GM12878 (cell line): Measurements from ENCODE around the gene DCTPP1. TPM values are rescaled to one million over a fixed set of nuclear protein-coding genes. Genes with fewer than 3 reads are reported as not detected.
A peak's percentile ranks its signal among the peaks of the same experiment; 100 is the strongest.

Experiments used
- ATF7 ChIP-seq: fragments of 450-650 bp; IDR thresholded peaks from 2 replicates; pipeline ENCODE4 v1.6.1; 2016; ENCODE audit warnings: low read depth, mild to moderate bottlenecking
- BMI1 ChIP-seq: fragments of 450-650 bp; IDR thresholded peaks from 2 replicates; pipeline ENCODE4 v1.6.1; 2016; ENCODE audit warnings: mild to moderate bottlenecking, moderate library complexity, borderline replicate concordance
- DPF2 ChIP-seq: fragments of 450-650 bp; IDR thresholded peaks from 2 replicates; pipeline ENCODE4 v1.6.1; 2017; ENCODE audit warnings: mild to moderate bottlenecking
- E2F8 ChIP-seq: fragments of 450-650 bp; IDR thresholded peaks from 2 replicates; pipeline ENCODE4 v1.6.1; 2018; ENCODE audit warnings: mild to moderate bottlenecking, low read depth, moderate library complexity; ENCODE audit not compliant: partially characterized antibody
- EED ChIP-seq: sonication (generic); IDR thresholded peaks from 2 replicates; pipeline ENCODE4 v1.6.1; 2016; ENCODE audit warnings: antibody characterized with exemption, low read depth
- FOS ChIP-seq: IDR thresholded peaks from 3 replicates; pipeline ENCODE4 v1.6.1; 2011; ENCODE audit warnings: borderline replicate concordance; ENCODE audit not compliant: insufficient read length; ENCODE audit errors: extremely low read depth
- GATAD2B ChIP-seq: fragments of 450-650 bp; conservative IDR thresholded peaks from 2 replicates; pipeline ENCODE4 v1.6.1; 2017; ENCODE audit warnings: low read depth, mild to moderate bottlenecking, moderate library complexity
- HCFC1 ChIP-seq: fragments of 150-350 bp; IDR thresholded peaks from 2 replicates; pipeline ENCODE4 v1.6.1; 2014; ENCODE audit warnings: low read length
- MEF2A ChIP-seq: IDR thresholded peaks from 2 replicates; pipeline ENCODE4 v1.6.1; 2011; ENCODE audit warnings: low read depth, mild to moderate bottlenecking, low read length, moderate library complexity; ENCODE audit not compliant: insufficient read depth
- NFIC ChIP-seq: IDR thresholded peaks from 2 replicates; pipeline ENCODE4 v1.6.1; 2012; ENCODE audit warnings: low read depth, mild to moderate bottlenecking, inconsistent platforms, low read length, moderate library complexity
- POLR2A ChIP-seq: IDR thresholded peaks from 2 replicates; pipeline ENCODE4 v1.6.1; 2011; ENCODE audit warnings: low read depth, mild to moderate bottlenecking, low read length
- POU2F2 ChIP-seq: IDR thresholded peaks from 3 replicates; pipeline ENCODE4 v1.6.1; 2011; ENCODE audit warnings: low read depth, mild to moderate bottlenecking, low read length, borderline replicate concordance
- RAD51 ChIP-seq: fragments of 450-650 bp; IDR thresholded peaks from 2 replicates; pipeline ENCODE4 v1.6.1; 2016; ENCODE audit warnings: moderate library complexity, mild to moderate bottlenecking, inconsistent platforms
- RB1 ChIP-seq: fragments of 450-650 bp; formaldehyde crosslinking; IDR thresholded peaks from 2 replicates; pipeline ENCODE4 v1.6.1; 2017; ENCODE audit warnings: mild to moderate bottlenecking, borderline replicate concordance
- RELA ChIP-seq: fragments of 450-650 bp; IDR thresholded peaks from 2 replicates; pipeline ENCODE4 v1.8.0; 2014; ENCODE audit warnings: borderline replicate concordance; ENCODE audit not compliant: partially characterized antibody
- RUNX3 ChIP-seq: IDR thresholded peaks from 2 replicates; pipeline ENCODE4 v1.6.1; 2012; ENCODE audit warnings: low read length, inconsistent platforms
- SP1 ChIP-seq: IDR thresholded peaks from one replicate; pipeline ENCODE4 v1.6.1; 2011; ENCODE audit warnings: low read depth, low read length
- STAT3 ChIP-seq: IDR thresholded peaks from 2 replicates; pipeline ENCODE4 v1.6.1; 2011; ENCODE audit warnings: low read depth, low read length, improper control_type of control experiment
- SUPT20H ChIP-seq: IDR thresholded peaks from 2 replicates; pipeline ENCODE4 v1.6.1; 2011; ENCODE audit warnings: low read depth, mild to moderate bottlenecking, low read length, moderate library complexity, borderline replicate concordance; ENCODE audit not compliant: control insufficient read depth
- TARDBP ChIP-seq: IDR thresholded peaks from 2 replicates; pipeline ENCODE4 v1.6.1; 2016; ENCODE audit warnings: borderline replicate concordance
- TCF12 ChIP-seq: IDR thresholded peaks from 2 replicates; pipeline ENCODE4 v1.6.1; 2011; ENCODE audit warnings: low read depth, mild to moderate bottlenecking, low read length
- USF1 ChIP-seq: IDR thresholded peaks from 2 replicates; pipeline ENCODE4 v1.6.1; 2011; ENCODE audit warnings: borderline replicate concordance, low read depth, mild to moderate bottlenecking, moderate library complexity, mixed read lengths, low read length; ENCODE audit not compliant: insufficient read depth; ENCODE audit errors: extremely low read length
- ZNF24 ChIP-seq: fragments of 450-650 bp; IDR thresholded peaks from 2 replicates; pipeline ENCODE4 v1.6.1; 2017; ENCODE audit warnings: antibody characterized with exemption, mild to moderate bottlenecking
- ZNF592 ChIP-seq: fragments of 450-650 bp; IDR thresholded peaks from 2 replicates; pipeline ENCODE4 v1.6.1; 2017; ENCODE audit warnings: mild to moderate bottlenecking, moderate library complexity
- ZZZ3 ChIP-seq: IDR thresholded peaks from 2 replicates; pipeline ENCODE4 v1.6.1; 2011; ENCODE audit warnings: low read depth; ENCODE audit not compliant: control insufficient read depth, insufficient read length
- polyA plus RNA-seq, 11 experiments: library from polyadenylated mRNA; depleted of rRNA in 4 of 11; unstranded in 6 of 11; stranded (reverse) in 5 of 11; fragments of >200 nt; fragmentation: Nextera tagmentation in 4 of 11; fragmentation: Illumina TruSeq in 1 of 11; extraction: Ambion mirVana in 4 of 11; extraction: Trizol in 1 of 11; gene quantifications; 1 replicate in 1 of 11; 2 replicates in 10 of 11; pipeline versions ENCODE4 v1.2.1 to v1.2.3, GENCODE V29; 2011 to 2016; ENCODE audit warnings: inconsistent platforms in 2 of 11, missing spikeins in 2 of 11, low read depth in 1 of 11
- total RNA-seq, 4 experiments: library from RNA; depleted of rRNA in 3 of 4; stranded (reverse); fragments of >200 nt in 3 of 4; fragmentation: Illumina TruSeq in 1 of 4; extraction: Trizol in 1 of 4; gene quantifications; 2 replicates each; pipeline versions ENCODE4 v1.2.1 to v1.2.3, GENCODE V29; 2013 to 2021

Gene DCTPP1
- total and polyA plus RNA-seq, 10 of the 15 experiments (the other 5 are each of a cell fraction or from before 2014, with no cell fraction given) = 72.1 to 266 (median 157) TPM

- no peak for TF ChIP-seq ZNF592
- no peak for TF ChIP-seq RAD51
- no peak for TF ChIP-seq TARDBP
- no peak for TF ChIP-seq USF1
- no peak for TF ChIP-seq STAT3
- peak; percentile 71 for TF ChIP-seq RUNX3
- TF ChIP-seq FOS = no peak
- no peak for TF ChIP-seq ZZZ3
- no peak for TF ChIP-seq RELA
- TF ChIP-seq ATF7 = peak; percentile 27; the same call in 1 of the 2 replicates
- peak; percentile 92 for TF ChIP-seq POLR2A
- TF ChIP-seq POU2F2 = 0 out of 3 replicates have a peak, but pooled peaks have one; percentile 54
- no peak for TF ChIP-seq HCFC1
- no peak for TF ChIP-seq SUPT20H
- TF ChIP-seq TCF12 = peak; percentile 89
- peak; percentile 45; the same call in 1 of the 2 replicates for TF ChIP-seq DPF2
- peak; percentile 47; the same call in 1 of the 2 replicates for TF ChIP-seq RB1
- TF ChIP-seq ZNF24 = no peak
- no peak for TF ChIP-seq EED
- no peak for TF ChIP-seq NFIC
- TF ChIP-seq E2F8 = no peak
- TF ChIP-seq MEF2A = no peak
- TF ChIP-seq GATAD2B = no peak; the same call in 1 of the 2 replicates
- TF ChIP-seq BMI1 = no peak
- no peak for TF ChIP-seq SP1
Measured at GRCh38 chr16:30382111-30382881, 47.5 kb downstream of the DCTPP1 start, which contains the start of gene SEPTIN1 (continued).
